ENCODE measurements around the gene DCC. TPM values are rescaled to one million over a fixed set of nuclear protein-coding genes. Genes with fewer than 3 reads are reported as not detected.

Gene DCC
- total RNA-seq, 1 experiment from 2014 or later, result not detected

- H3K36me3 Mint-ChIP-seq (ENCODE audit: insufficient read depth, unreplicated experiment), result no peaks in the 10 kb centered on the region
- no peaks in the 10 kb centered on the region for H3K4me1 Mint-ChIP-seq (ENCODE audit: insufficient read depth, unreplicated experiment)
- no peak for TF ChIP-seq CTCF (IDR thresholded peaks at IDR 0.05; ENCODE audit: unreplicated experiment)
- intact Hi-C loops (cut with micrococcal nuclease), result no loop called here
- ChIA-PET POLR2A (no interaction called here), CTCF (interaction anchor here (0.6 to 1.1 kb wide), 2 partner anchors 142 to 740 kb away, joined by 3 to 4 read pairs; no protein-coding TSS in a partner anchor)
- no peaks in the 10 kb centered on the region for H3K27me3 Mint-ChIP-seq (ENCODE audit: insufficient read depth, unreplicated experiment)
- no peak overlapping the region for H3K4me3 Mint-ChIP-seq (ENCODE audit: unreplicated experiment)
- peaks cover 6% of the 10 kb centered on the region for H3K9me3 Mint-ChIP-seq (ENCODE audit: unreplicated experiment)
- BruUV-seq (replicated peaks), result no TSS peak
- no peak overlapping the region for H3K27ac Mint-ChIP-seq (ENCODE audit: low read depth, unreplicated experiment)
- no peak for DNase-seq (ENCODE audit: unreplicated experiment)
These were observed 68.9 kb downstream of the DCC start for GRCh38 chr18:52408800-52409302.

- intact Hi-C loops (cut with micrococcal nuclease), result no loop called here
- TF ChIP-seq CTCF (IDR thresholded peaks at IDR 0.05; ENCODE audit: unreplicated experiment), result no peak
- Mint-ChIP-seq H3K27me3 (ENCODE audit: insufficient read depth, unreplicated experiment) (no peaks in the 10 kb centered on the region), H3K9me3 (ENCODE audit: unreplicated experiment) (peaks cover 6% of the 10 kb centered on the region), H3K27ac (ENCODE audit: low read depth, unreplicated experiment) (no peak overlapping the region), H3K4me3 (ENCODE audit: unreplicated experiment) (no peak overlapping the region), H3K36me3 (ENCODE audit: insufficient read depth, unreplicated experiment) (no peaks in the 10 kb centered on the region), H3K4me1 (ENCODE audit: insufficient read depth, unreplicated experiment) (no peaks in the 10 kb centered on the region)
- POLR2A ChIA-PET, result no interaction called here
- CTCF ChIA-PET, result no interaction called here
- BruUV-seq (replicated peaks), result no TSS peak
- peak; percentile 51 for DNase-seq (ENCODE audit: unreplicated experiment)
These were observed 69.7 kb downstream of the DCC start for GRCh38 chr18:52409727-52410126.

DNA sequence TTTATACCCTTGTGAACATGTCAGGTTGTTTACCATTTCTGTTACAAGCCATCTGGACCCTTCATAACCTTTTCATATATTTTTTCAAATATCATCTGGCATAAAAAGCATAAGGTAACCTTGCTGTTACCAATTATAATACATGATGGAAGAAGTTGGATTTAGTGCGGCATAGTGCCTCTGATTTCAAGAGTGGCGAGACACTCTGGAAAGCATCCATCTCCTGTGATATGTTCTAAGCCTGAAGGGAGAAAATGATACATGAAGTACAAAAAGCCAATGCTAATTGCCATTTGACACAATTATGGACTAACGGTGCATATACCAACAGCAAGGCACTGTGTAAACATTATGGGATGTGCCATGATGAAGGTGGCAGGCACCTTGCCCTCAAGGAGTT, 75.1 kb downstream of the DCC start:
- Mint-ChIP-seq H3K4me3 (ENCODE audit: unreplicated experiment) (no peak overlapping the region), H3K27me3 (ENCODE audit: insufficient read depth, unreplicated experiment) (no peaks in the 10 kb centered on the region)
- POLR2A ChIA-PET, result no interaction called here

GRCh38 chr18:52422985-52423601, 83.1 kb downstream of the DCC start:
- Mint-ChIP-seq H3K4me3 (ENCODE audit: unreplicated experiment) (no peak overlapping the region), H3K36me3 (ENCODE audit: insufficient read depth, unreplicated experiment) (peaks cover 4% of the 10 kb centered on the region), H3K27me3 (ENCODE audit: insufficient read depth, unreplicated experiment) (no peaks in the 10 kb centered on the region), H3K9me3 (ENCODE audit: unreplicated experiment) (peaks cover 27% of the 10 kb centered on the region), H3K27ac (ENCODE audit: low read depth, unreplicated experiment) (no peak overlapping the region), H3K4me1 (ENCODE audit: insufficient read depth, unreplicated experiment) (no peaks in the 10 kb centered on the region)
- no TSS peak for BruUV-seq (replicated peaks)
- CTCF ChIA-PET, result no interaction called here
- POLR2A ChIA-PET, result interaction anchor here (0.7 kb wide), 1 partner anchor 98 kb away, joined by 3 read pairs; no protein-coding TSS in a partner anchor
- no peak for DNase-seq (ENCODE audit: unreplicated experiment)
- TF ChIP-seq CTCF (IDR thresholded peaks at IDR 0.05; ENCODE audit: unreplicated experiment), result no peak
- intact Hi-C loops (cut with micrococcal nuclease), result no loop called here

More for the DNA sequence above, 75.1 kb downstream of the DCC start:
- Mint-ChIP-seq H3K27ac (ENCODE audit: low read depth, unreplicated experiment) (no peak overlapping the region), H3K9me3 (ENCODE audit: unreplicated experiment) (peaks cover 24% of the 10 kb centered on the region), H3K4me1 (ENCODE audit: insufficient read depth, unreplicated experiment) (no peaks in the 10 kb centered on the region), H3K36me3 (ENCODE audit: insufficient read depth, unreplicated experiment) (no peaks in the 10 kb centered on the region)
- no TSS peak for BruUV-seq (replicated peaks)
- TF ChIP-seq CTCF (IDR thresholded peaks at IDR 0.05; ENCODE audit: unreplicated experiment), result no peak
- intact Hi-C loops (cut with micrococcal nuclease), result no loop called here
- CTCF ChIA-PET, result no interaction called here
- DNase-seq (ENCODE audit: unreplicated experiment), result no peak

Measured in MCF 10A (cell line).